ENCODE results near the gene PIAS3.

GRCh38 chr1:145908653-145909052, 49.8 kb upstream of the PIAS3 start:
- TF ChIP-seq CTCF (IDR thresholded peaks at IDR 0.05) = no peak
- TF ChIP-seq POLR2A (IDR thresholded peaks at IDR 0.05) = no peak

All from upper lobe of left lung (tissue), 4 donors.